ENCODE data around the gene ACAA1.

GRCh38 chr3:38136393-38136776, 542 bp downstream of the ACAA1 start:
- TF ChIP-seq CTCF (conservative IDR thresholded peaks at IDR 0.05; ENCODE audit: low read depth, low read length) (no peak), EZH2 (IDR thresholded peaks at IDR 0.05; ENCODE audit: low read length, unreplicated experiment) (no peak), EZH2phosphoT487 (IDR thresholded peaks at IDR 0.05; ENCODE audit: borderline replicate concordance, low read length) (no peak)

Data from PC-3 (cell line).